GM18507 (cell line): ENCODE measurements around the gene ADCY5.

Experiments used
- DNase-seq: peaks from one replicate; pipeline ENCODE4 v3.0.0; 2011; ENCODE audit warnings: low read depth; ENCODE audit not compliant: insufficient read length; ENCODE audit errors: extremely low spot score
- FAIRE-seq: peaks from 2 replicates; lab custom pipeline; 2011; peaks lifted over from hg19 to GRCh38; lab: Jason Lieb, UNC

The ADCY5 gene

GRCh38 chr3:123464211-123464610 lies 15.3 kb upstream of the ADCY5 start:
- FAIRE-seq (no peak), DNase-seq (no peak)

DNA sequence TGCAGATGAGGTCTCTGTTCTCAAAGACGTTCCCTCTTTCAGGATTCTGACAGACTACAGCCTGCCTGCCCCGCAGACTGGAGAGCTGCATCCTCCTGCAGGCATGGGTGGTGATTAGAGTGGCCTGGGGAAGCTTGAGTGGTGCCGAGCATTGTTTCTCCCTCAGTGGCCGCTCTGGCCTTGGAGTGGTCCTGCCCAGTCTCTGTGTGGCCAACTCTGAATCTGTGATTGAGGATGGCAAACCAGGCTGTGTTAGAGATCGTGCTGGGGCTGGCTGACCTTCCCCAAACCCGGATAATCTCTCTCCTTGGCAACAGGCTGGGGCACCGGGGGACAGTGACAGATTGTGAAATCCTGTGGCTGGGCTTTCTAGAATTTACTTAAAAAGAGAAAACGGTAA lies 11.0 kb upstream of the ADCY5 start:
- FAIRE-seq (no peak), DNase-seq (no peak)

DNA sequence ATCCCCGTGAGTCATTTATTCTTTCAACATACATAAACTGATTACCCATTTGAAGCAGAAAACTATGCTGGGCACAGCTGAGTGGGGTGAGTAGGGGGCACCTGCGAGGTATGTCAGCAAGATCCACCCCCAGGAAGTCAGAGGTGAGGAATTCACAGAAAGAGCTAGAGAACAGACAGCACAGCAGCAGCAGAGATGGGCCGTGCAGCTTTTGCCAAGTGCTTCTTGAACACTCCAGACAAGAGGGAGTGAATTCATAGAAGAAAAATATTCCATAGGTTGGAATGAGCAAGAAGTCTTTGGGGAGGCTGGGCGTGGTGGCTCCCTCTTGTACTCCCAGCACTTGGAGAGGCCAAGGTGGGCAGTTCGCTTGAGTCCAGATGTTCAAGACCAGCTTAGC lies 9.4 kb upstream of the ADCY5 start:
- DNase-seq (no peak), FAIRE-seq (no peak)

DNA sequence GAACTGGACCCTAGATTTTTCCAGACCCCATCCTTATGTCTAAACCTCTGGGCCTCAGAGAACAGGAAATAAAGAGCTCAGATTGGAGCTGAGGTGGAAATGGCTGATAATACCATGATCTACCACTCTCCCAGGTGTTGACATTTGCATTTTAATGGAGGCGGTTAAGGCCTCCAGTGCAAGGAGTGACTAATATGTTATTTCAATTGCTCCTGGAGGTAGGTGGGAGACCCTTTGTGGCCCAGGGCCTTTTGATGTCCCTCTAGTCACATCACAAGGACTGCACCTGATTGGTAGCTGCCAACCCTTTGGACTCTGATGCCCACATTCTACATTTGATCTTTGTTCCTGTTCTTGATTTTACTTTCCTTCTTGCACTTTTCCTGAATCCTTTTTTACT lies 9.0 kb upstream of the ADCY5 start:
- FAIRE-seq, result no peak
- no peak for DNase-seq

- no peak for FAIRE-seq
- DNase-seq, result no peak
Observed at GRCh38 chr3:123453675-123454074, 4.8 kb upstream of the ADCY5 start.

DNA sequence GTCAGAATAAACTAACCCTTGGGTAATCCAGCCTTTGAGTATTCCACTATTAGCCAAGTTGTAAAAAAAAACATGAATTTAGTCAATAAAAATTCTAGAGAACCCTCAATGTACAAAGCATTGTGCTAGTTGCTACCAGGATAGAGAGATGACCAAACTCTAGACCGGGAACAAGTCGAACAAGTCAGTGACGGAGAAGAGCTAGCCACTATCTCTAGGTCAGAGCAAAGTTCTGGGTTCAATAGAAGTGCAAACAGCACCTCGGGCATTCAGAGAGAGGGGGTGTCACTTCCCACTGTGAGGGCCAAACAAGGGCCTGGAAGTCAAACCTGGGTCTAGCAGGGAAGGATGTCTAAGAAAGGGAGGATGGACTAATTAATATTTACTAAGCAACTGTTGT lies 2.3 kb upstream of the ADCY5 start:
- FAIRE-seq, result no peak
- no peak for DNase-seq

DNA sequence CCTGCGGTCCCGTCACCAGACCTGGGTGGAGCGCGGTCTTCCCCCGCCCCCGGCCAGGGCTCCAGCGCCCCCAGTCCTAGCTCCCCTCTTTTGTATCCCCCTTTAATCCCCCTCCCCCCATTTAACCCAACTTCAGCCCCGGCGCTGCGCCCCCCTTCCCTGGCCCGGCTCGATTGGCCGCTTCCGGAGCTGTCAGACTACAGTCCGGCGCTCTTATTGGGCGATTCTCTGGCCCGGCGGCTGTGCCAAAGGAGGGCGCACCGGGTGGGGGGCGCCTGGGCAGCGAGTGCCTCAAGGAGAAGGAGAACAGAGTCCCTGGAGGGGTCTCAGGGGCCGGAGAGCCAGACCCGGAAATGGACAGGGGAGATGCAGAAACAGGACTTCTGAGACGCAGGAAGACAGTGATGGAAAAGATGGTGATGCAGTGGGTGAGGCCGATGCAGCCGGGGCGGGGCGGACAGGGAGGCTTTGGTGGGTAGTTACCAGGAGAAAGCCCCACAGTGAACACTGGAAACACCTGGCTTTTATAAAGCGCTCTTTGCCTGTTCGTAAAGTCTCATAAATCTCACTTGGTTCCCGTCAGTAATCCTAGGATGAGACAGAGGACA lies 1.2 kb upstream of the ADCY5 start:
- no peak for FAIRE-seq
- DNase-seq, result no peak

DNA sequence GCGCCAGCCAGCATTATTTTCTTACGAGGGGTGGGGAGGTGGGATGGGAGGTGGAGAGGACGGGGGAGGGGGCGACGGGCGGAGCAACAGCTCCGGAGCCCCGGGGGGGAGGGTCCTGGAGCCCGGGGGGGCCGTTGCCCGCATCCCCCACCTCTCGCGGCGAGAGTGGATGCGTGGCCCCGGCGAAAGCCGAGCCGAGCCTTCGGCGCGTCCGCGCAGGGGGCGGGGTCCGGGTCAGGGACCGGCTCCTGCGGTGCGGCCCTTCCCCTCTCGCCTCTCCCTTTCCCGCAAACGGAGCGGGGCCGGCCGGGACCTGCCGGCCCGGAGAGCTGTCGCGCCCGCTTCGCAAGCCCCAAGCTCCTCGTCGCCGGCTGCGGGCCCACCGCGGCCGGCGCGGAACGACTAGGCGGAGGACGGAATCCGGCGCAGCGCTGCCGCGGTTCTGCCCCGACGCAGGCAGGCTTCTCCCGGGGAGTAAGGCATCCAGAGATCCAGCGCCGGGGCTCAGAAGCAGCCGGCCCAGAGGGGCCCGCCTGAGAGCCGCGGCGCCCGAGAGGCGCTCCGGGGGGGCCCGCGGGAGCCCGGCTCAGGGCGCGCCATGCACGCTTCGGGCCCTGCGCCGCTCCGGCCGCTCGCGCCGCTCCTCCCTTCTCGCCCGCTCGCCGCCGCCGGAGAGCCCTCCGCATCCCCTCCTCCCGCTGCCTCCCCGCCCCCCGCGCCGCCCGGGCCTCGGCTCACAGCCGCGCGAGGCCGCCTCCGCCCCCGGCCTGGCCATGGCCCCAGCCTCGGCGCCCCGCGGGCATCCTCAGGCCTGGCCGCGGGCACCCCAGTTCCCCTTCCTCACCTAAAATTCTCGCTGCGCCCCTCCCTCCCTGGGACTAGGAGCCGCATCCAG lies 459 bp upstream of the ADCY5 start:
- FAIRE-seq, result no peak
- DNase-seq, result no peak

- DNase-seq, result no peak
- no peak for FAIRE-seq
Observed at GRCh38 chr3:123447749-123448517, 957 bp downstream of the ADCY5 start.

- FAIRE-seq (no peak), DNase-seq (no peak)
Observed at GRCh38 chr3:123447416-123447748, 1.5 kb downstream of the ADCY5 start.

DNA sequence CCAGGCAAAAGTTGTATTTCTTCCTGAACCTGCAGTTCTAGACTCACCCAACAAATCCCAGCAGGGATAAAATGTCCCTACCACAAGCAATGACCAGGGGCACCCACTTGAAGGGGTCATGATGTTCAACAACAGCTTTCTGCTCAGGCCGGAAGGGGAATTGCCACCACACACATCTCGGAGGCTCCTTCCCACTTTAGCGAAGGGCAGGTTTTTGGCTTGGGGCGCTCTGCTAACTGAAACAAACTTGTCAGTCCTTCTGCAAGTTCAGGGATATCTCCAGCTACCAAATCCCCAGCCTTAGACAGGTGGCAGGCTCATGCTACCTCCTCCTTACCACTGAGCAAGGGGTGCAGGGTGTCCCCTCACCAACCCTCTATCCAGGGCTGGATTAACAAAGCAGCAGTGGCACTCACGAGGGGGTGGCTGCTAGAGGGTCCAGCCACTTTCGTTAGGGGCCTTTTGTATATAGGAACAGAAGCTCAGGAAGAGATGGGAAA lies 2.2 kb downstream of the ADCY5 start:
- DNase-seq, result no peak
- no peak for FAIRE-seq

DNA sequence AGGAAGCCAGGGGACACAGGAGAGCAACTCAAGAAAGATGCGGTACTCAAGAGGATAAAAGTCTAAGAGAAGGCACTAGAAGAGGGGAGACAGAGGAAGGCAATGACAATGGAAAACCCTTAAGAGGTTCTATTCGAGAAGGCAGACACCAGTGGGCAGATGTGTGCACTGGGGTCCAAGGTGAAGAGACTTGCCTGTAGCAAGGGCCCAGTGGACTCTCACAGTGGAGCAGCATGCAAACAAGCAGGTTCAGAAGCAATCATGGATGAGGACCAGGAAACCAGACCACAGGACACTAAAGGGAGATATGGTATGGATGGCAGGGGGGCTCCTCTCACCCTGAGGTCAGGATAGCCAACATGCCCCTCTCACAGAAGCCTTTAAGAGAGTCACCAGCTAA lies 2.7 kb downstream of the ADCY5 start:
- FAIRE-seq (no peak), DNase-seq (no peak)

GRCh38 chr3:123445702-123446101 lies 3.2 kb downstream of the ADCY5 start:
- FAIRE-seq (no peak), DNase-seq (no peak)

DNA sequence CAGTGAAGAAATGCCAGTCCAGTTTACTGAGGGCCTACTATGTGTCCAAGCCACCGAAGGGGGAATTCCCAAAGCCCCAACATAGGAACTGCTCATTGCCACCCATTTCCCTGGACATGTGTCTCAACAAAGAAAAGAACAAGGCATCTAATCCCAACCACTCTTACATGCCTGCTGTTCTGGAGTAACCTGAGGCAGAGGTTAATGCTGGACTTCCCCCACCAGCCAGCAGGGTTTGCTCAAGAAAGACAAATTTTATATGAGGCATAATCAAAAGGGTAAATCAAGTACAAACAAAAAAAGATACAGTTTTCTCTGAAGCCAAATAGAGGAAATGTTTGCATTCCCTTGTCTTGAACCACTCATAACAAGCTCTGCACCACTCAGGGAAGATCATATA lies 4.1 kb downstream of the ADCY5 start:
- FAIRE-seq (no peak), DNase-seq (no peak)

DNA sequence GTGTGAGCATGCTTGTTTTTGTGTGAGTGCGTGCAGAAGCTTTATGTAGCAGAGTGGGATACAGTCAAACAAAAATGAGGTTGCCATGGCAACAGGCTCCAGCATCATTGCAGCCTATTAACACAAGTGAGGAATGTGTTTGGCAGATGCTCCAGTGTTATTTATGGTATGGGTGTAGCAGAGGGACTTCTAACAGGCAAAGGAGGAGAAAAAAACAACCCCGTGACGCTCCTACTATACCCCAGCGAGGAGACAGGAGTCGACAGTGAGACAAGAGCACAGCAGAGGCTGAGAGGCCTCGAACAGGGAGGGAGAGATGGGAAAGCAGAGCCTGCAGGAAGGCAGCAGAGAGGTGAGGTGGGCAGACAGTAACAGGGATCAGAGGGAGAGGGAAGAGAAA lies 4.9 kb downstream of the ADCY5 start:
- DNase-seq, result no peak
- FAIRE-seq, result no peak

DNA sequence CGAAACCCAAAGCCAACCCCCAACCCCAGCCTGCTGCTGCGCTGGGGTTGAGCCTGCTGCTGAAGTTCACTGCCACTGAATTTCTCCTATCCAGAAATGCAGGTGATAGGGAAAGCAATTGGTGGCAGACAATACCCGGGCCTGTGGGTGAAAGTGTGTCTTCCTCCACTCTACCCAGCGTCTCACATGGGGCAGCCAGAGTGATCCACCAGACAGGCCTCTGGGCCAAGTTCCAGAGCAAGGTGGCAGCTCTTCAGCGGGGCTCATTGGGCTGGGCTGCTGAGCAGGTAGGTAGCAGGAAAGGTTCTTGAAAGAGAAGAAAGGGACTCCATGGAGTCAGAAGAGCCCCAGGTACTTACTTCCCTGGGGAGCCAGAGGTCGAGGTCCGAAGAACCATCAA lies 6.0 kb downstream of the ADCY5 start:
- FAIRE-seq (no peak), DNase-seq (no peak)

GRCh38 chr3:123442125-123442524 lies 6.8 kb downstream of the ADCY5 start:
- DNase-seq (no peak), FAIRE-seq (no peak)

- DNase-seq, result no peak
- FAIRE-seq, result no peak
Observed at GRCh38 chr3:123439806-123440580, 8.9 kb downstream of the ADCY5 start.

DNA sequence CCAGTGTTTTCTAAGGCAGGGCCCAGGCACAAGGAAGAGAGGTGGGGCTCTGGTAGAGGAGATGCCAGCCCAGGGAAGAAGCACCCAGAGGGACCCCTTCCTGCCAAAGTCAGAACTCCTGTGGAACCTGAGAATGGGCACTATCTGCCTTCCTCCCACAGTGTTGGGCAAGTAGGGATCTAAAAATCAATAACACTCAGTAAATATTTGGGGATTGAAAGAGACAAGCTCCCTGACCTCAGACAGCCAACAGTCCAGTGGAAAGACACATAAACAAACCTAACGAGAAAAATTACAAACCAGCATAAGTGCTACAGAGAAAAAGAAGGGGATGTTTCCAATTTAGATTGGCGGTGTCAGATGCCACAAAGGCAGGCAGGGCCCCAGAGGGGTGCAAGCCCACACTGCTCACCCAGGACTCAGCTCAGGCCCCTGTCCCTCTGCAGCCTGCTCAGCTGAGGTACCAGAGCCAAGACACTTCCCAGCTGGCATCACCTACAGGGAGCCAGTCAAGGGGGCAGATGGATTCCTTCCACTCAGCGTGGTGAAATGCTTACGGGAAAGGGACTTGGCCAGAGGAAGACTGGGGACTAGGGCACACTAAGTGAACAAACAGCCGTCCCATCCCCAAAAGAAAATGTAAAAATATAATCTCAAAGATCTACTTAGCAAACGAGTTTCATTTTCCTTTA lies 15.9 kb downstream of the ADCY5 start:
- no peak for FAIRE-seq
- no peak for DNase-seq
